GM13976 (cell line): ENCODE data around the gene PRPSAP1.

ENCODE experiments used
- DNase-seq: peaks from one replicate; pipeline ENCODE4 v3.0.0; 2012; ENCODE audit warnings: low spot score
- CTCF ChIP-seq: IDR thresholded peaks from 2 replicates; pipeline ENCODE4 v1.5.1; 2012; ENCODE audit warnings: borderline replicate concordance, mild to moderate bottlenecking; ENCODE audit not compliant: insufficient read depth; ENCODE audit errors: extremely low read depth, missing control alignments, control extremely low read depth
- in situ Hi-C: fragments of 300-500 bp; cut with MboI; formaldehyde crosslinking; loops from one replicate; pipeline ENCODE4 v1.12.0; 2022; ENCODE audit warnings: low sequenced_read_pairs, mixed read lengths, inconsistent platforms; ENCODE audit not compliant: unreplicated experiment

The PRPSAP1 gene

GRCh38 chr17:76382803-76383545 is 29.3 kb upstream of the PRPSAP1 start:
- DNase-seq = peak; percentile 88
- in situ Hi-C loops = no loop called here
- no peak for TF ChIP-seq CTCF

GRCh38 chr17:76382351-76382802 is 28.7 kb upstream of the PRPSAP1 start:
- in situ Hi-C loops = no loop called here
- no peak for DNase-seq
- TF ChIP-seq CTCF = no peak

- in situ Hi-C loops = no loop called here
- no peak for DNase-seq
- no peak for TF ChIP-seq CTCF
Observed at GRCh38 chr17:76381633-76382350, 28.1 kb upstream of the PRPSAP1 start.

GRCh38 chr17:76379646-76380376 is 26.1 kb upstream of the PRPSAP1 start:
- in situ Hi-C loops = no loop called here
- TF ChIP-seq CTCF = no peak
- DNase-seq = no peak

GRCh38 chr17:76379275-76379641 is 25.5 kb upstream of the PRPSAP1 start:
- in situ Hi-C loops = no loop called here
- TF ChIP-seq CTCF = no peak

GRCh38 chr17:76378548-76379274 is 25.0 kb upstream of the PRPSAP1 start:
- in situ Hi-C loops = no loop called here
- no peak for TF ChIP-seq CTCF
- no peak for DNase-seq

More at GRCh38 chr17:76379275-76379641, 25.5 kb upstream of the PRPSAP1 start:
- no peak for DNase-seq
